Spleen (tissue), 11 donors: ENCODE results near the gene NRCAM. TPM values are rescaled to one million over a fixed set of nuclear protein-coding genes. Genes with fewer than 3 reads are reported as not detected.

ENCODE experiments used
- DNase-seq: peaks from one replicate; pipeline ENCODE4 v3.0.0-alpha.2; 2020
- H3K27ac ChIP-seq, 8 donors: fragments of 200-600 bp; sonication (generic) in 7 of 8; 1 replicate in 4 of 8; 2 replicates in 4 of 8; pipeline versions ENCODE4 v1.5.0 to v1.8.0; 2016 to 2021; ENCODE audit warnings: inconsistent platforms in 4 of 8, mild to moderate bottlenecking in 4 of 8, moderate library complexity in 1 of 8
- H3K27me3 ChIP-seq, 7 donors: fragments of 200-600 bp; sonication (generic) in 6 of 7; replicated peaks in 1 of 7; 1 replicate in 4 of 7; 2 replicates in 3 of 7; pipeline versions ENCODE4 v1.5.0 to v1.8.0; 2016 to 2021; ENCODE audit warnings: inconsistent platforms in 3 of 7, mild to moderate bottlenecking in 1 of 7
- H3K36me3 ChIP-seq, 6 donors: fragments of 200-600 bp; sonication (generic) in 5 of 6; 1 replicate in 4 of 6; 2 replicates in 2 of 6; pipeline versions ENCODE4 v1.5.0 to v1.8.0; 2016 to 2021; ENCODE audit warnings: inconsistent platforms in 2 of 6
- H3K4me1 ChIP-seq, 6 donors: fragments of 200-600 bp; sonication (generic) in 5 of 6; 1 replicate in 3 of 6; 2 replicates in 3 of 6; pipeline versions ENCODE4 v1.5.0 to v1.8.0; 2016 to 2021; ENCODE audit warnings: inconsistent platforms in 3 of 6
- H3K4me3 ChIP-seq, 8 donors: fragments of 200-600 bp; sonication (generic) in 7 of 8; 1 replicate in 4 of 8; 2 replicates in 4 of 8; pipeline versions ENCODE4 v1.5.0 to v1.8.0; 2016 to 2021; ENCODE audit warnings: inconsistent platforms in 4 of 8, mild to moderate bottlenecking in 4 of 8, moderate library complexity in 2 of 8
- H3K9me3 ChIP-seq, 8 donors: fragments of 200-600 bp; sonication (generic) in 7 of 8; 1 replicate in 4 of 8; 2 replicates in 4 of 8; pipeline versions ENCODE4 v1.5.0 to v1.8.0; 2016 to 2021; ENCODE audit warnings: inconsistent platforms in 4 of 8
- CTCF ChIP-seq, 11 experiments: fragments of 200-600 bp in 7 of 11; fragments of 450-650 bp in 4 of 11; sonication (generic) in 4 of 11; IDR thresholded peaks in 8 of 11; conservative IDR thresholded peaks in 3 of 11; 1 replicate in 7 of 11; 2 replicates in 4 of 11; pipeline versions ENCODE4 v1.4.0 to v1.8.0; 2016 to 2021; ENCODE audit warnings: antibody characterized with exemption in 11 of 11, inconsistent platforms in 4 of 11, mild to moderate bottlenecking in 1 of 11
- POLR2A ChIP-seq, 3 donors: fragments of 450-650 bp; IDR thresholded peaks; one replicate each; pipeline ENCODE4 v1.5.1; 2017; ENCODE audit warnings: antibody characterized with exemption in 3 of 3, mild to moderate bottlenecking in 1 of 3
- POLR2AphosphoS5 ChIP-seq, 3 donors: sonication (generic); formaldehyde crosslinking; IDR thresholded peaks; one replicate each; pipeline ENCODE4 v1.5.1; 2017; ENCODE audit warnings: antibody characterized with exemption in 3 of 3
- WGBS, 5 donors: extraction: QIAGEN DNeasy Blood & Tissue Kit in 3 of 5; methylation state at CpG; one replicate each; pipeline versions ENCODE4 v1.1.5 to v1.1.7; 2013 to 2018; 5-methylcytosine and 5-hydroxymethylcytosine counted together
- intact Hi-C: fragments of 100-400 bp; cut with DNase I; formaldehyde crosslinking; loops from one replicate; pipeline ENCODE4 v1.15.0; 2023; ENCODE audit warnings: low total_unique reads
- polyA plus RNA-seq, 3 donors: library from polyadenylated mRNA; stranded (reverse); fragments of 200-250 nt; gene quantifications; one replicate each; pipeline ENCODE4 v1.2.1, GENCODE V29; 2013
- total RNA-seq, 7 donors: library from RNA; depleted of rRNA in 3 of 7; stranded (reverse); fragments of >200 nt in 3 of 7; fragmentation: NEBNext Ultra II Directional in 4 of 7; extraction: Animal tissue kit (Norgen Biotek cat#: 25700) in 4 of 7; gene quantifications; one replicate each; pipeline versions ENCODE4 v1.1.0 to v1.2.1, GENCODE V29; 2016 to 2021
- donor health status: healthy with polysubstance abuse.
- donor health status: DM: no; HTN: no; CAD: no; lungs with moderate emphysema.
- donor health status: DM: no; HTN: no; CAD: no.
- donor health status: Bipolar disorder and iron deficiency.
- donor health status: healthy.
- donor health status: DM: no; HTN: no; CAD: no.
- donor health status: DM: yes; HTN: yes; CAD: no.

The NRCAM gene
- total and polyA plus RNA-seq, 10 donors: 4.1 to 88.5 (median 15.0) TPM

GRCh38 chr7:108097703-108098102, 358.5 kb downstream of the NRCAM start:
- no peak overlapping the region for H3K27ac ChIP-seq
- 74 to 82% (median 77%) methylated on average over 7 of the region's 7 CpGs for WGBS, 5 donors
- no peaks in the 10 kb centered on the region for H3K36me3 ChIP-seq
- H3K4me3 ChIP-seq: no peak overlapping the region
- intact Hi-C loops: no loop called here
- H3K27me3 ChIP-seq: peaks cover 0 to 6% (median 0%) of the 10 kb centered on the region in 7 donors
- DNase-seq: no peak
- H3K9me3 ChIP-seq: no peaks in the 10 kb centered on the region
- peak in 5 of 11 experiments; percentile 15 to 27 (median 24) for TF ChIP-seq CTCF (IDR thresholded peaks at IDR 0.05 in 8 of 11, conservative IDR thresholded peaks at IDR 0.05 in 3 of 11)
- TF ChIP-seq POLR2A (IDR thresholded peaks at IDR 0.05): no peak
- no peak for TF ChIP-seq POLR2AphosphoS5 (IDR thresholded peaks at IDR 0.05)
- peaks cover 0 to 12% (median 5%) of the 10 kb centered on the region in 6 donors for H3K4me1 ChIP-seq

Other genes starting within 250 kb of the NRCAM start
- 10 to 100 TPM; 25.1 to 35.7 (median 31.6) TPM for gene PNPLA8, start 69.7 kb upstream of the NRCAM start, total RNA-seq
- 10 to 100 TPM; 11.9 to 14.5 (median 13.2) TPM for gene PNPLA8, start 69.7 kb upstream of the NRCAM start, polyA plus RNA-seq
- 10 to 100 TPM; 25.3 to 44.1 (median 32.8) TPM for gene THAP5, start 113.3 kb upstream of the NRCAM start, total RNA-seq
- 10 to 100 TPM in 1 of 3 donors, 1 to 10 TPM in 2; 8.8 to 13.4 (median 8.9) TPM for gene THAP5, start 113.3 kb upstream of the NRCAM start, polyA plus RNA-seq
- gene DNAJB9, start 113.4 kb upstream of the NRCAM start, total RNA-seq: 10 to 100 TPM; 14.1 to 79.2 (median 24.1) TPM
- gene DNAJB9, start 113.4 kb upstream of the NRCAM start, polyA plus RNA-seq: 1 to 10 TPM; 5.0 to 8.2 (median 7.5) TPM